ENCODE measurements around the gene NOX4.

DNA sequence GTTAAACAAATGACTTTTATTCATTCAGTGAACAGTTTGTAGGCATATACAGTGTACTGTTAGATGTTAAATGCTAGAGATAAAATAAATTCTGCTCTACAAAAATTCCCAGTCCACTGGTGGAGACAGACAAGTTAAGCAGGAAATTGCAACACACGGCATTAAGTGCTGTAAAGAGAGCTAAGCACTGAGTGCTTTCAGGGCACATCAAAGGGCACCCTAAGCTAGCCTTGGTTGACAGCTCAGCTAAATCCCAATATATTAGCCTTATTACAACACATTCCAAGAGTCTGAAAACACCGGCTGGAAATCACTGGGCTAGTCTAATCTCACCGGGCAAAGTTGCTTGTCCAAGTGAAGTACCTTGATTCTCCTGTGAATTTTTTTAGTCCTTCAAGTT, 55.1 kb downstream of the NOX4 start:
- TF ChIP-seq POLR2A (IDR thresholded peaks at IDR 0.05): no peak
- TF ChIP-seq, protein P1, sequence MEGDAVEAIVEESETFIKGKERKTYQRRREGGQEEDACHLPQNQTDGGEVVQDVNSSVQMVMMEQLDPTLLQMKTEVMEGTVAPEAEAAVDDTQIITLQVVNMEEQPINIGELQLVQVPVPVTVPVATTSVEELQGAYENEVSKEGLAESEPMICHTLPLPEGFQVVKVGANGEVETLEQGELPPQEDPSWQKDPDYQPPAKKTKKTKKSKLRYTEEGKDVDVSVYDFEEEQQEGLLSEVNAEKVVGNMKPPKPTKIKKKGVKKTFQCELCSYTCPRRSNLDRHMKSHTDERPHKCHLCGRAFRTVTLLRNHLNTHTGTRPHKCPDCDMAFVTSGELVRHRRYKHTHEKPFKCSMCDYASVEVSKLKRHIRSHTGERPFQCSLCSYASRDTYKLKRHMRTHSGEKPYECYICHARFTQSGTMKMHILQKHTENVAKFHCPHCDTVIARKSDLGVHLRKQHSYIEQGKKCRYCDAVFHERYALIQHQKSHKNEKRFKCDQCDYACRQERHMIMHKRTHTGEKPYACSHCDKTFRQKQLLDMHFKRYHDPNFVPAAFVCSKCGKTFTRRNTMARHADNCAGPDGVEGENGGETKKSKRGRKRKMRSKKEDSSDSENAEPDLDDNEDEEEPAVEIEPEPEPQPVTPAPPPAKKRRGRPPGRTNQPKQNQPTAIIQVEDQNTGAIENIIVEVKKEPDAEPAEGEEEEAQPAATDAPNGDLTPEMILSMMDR (IDR thresholded peaks at IDR 0.05): no peak

Data from stomach (tissue), 4 donors.